HepG2 (cell line): ENCODE data around the gene IL1RL2. TPM values are rescaled to one million over a fixed set of nuclear protein-coding genes. Genes with fewer than 3 reads are reported as not detected.

Experiments
- KLF9 ChIP-seq: IDR thresholded peaks from 2 replicates; pipeline ENCODE4 v1.6.1; 2016; ENCODE audit warnings: low read depth
- NCOR1 ChIP-seq: fragments of 200-600 bp; sonication (generic); IDR thresholded peaks from 2 replicates; pipeline ENCODE4 v1.7.0; 2017; ENCODE audit warnings: antibody characterized with exemption, low read length, borderline replicate concordance
- NRL ChIP-seq: sonication (generic); formaldehyde crosslinking; IDR thresholded peaks from 2 replicates; pipeline ENCODE4 v1.5.0; 2020; ENCODE audit warnings: missing genetic modification reagents, mild to moderate bottlenecking, moderate library complexity, borderline replicate concordance
- SOX6 ChIP-seq, 2 experiments: fragments of 450-650 bp in 1 of 2; sonication (generic) in 1 of 2; formaldehyde crosslinking in 1 of 2; IDR thresholded peaks; 2 replicates each; pipeline versions ENCODE4 v1.4.0 to v1.6.1; 2017 to 2020; ENCODE audit warnings: antibody characterized with exemption in 1 of 2, mild to moderate bottlenecking in 1 of 2, missing genetic modification reagents in 1 of 2
- STAG1 ChIP-seq: sonication (generic); formaldehyde crosslinking; IDR thresholded peaks from 2 replicates; pipeline ENCODE4 v1.4.0; 2020; ENCODE audit warnings: missing genetic modification reagents
- TBX2 ChIP-seq: sonication (generic); formaldehyde crosslinking; IDR thresholded peaks from 2 replicates; pipeline ENCODE4 v1.5.0; 2020; ENCODE audit warnings: missing genetic modification reagents, mild to moderate bottlenecking, borderline replicate concordance
- TEAD3 ChIP-seq: optimal IDR thresholded peaks from 2 replicates; pipeline ENCODE3; 2016; ENCODE audit warnings: borderline replicate concordance
- YEATS4 ChIP-seq: sonication (generic); formaldehyde crosslinking; IDR thresholded peaks from 2 replicates; pipeline ENCODE4 v1.4.0; 2020; ENCODE audit warnings: missing genetic modification reagents, borderline replicate concordance
- ZBTB7A ChIP-seq: sonication (generic); formaldehyde crosslinking; IDR thresholded peaks from 2 replicates; pipeline ENCODE4 v1.8.0; 2022; ENCODE audit warnings: mild to moderate bottlenecking, missing genetic modification reagents
- ZNF10 ChIP-seq: sonication (generic); formaldehyde crosslinking; IDR thresholded peaks from 2 replicates; pipeline ENCODE4 v1.4.0; 2020; ENCODE audit warnings: mild to moderate bottlenecking, low read depth, missing genetic modification reagents, borderline replicate concordance
- ZNF232 ChIP-seq: sonication (generic); formaldehyde crosslinking; IDR thresholded peaks from 2 replicates; pipeline ENCODE4 v1.4.0; 2020; ENCODE audit warnings: missing genetic modification reagents, borderline replicate concordance
- ZNF234 ChIP-seq: sonication (generic); formaldehyde crosslinking; conservative IDR thresholded peaks from 2 replicates; pipeline ENCODE4 v1.5.1; 2020; ENCODE audit warnings: mild to moderate bottlenecking, missing genetic modification reagents
- ZNF337 ChIP-seq: sonication (generic); formaldehyde crosslinking; IDR thresholded peaks from 2 replicates; pipeline ENCODE4 v1.5.1; 2020; ENCODE audit warnings: missing genetic modification reagents, low read depth, mild to moderate bottlenecking, borderline replicate concordance
- ZNF44 ChIP-seq: sonication (generic); formaldehyde crosslinking; IDR thresholded peaks from 2 replicates; pipeline ENCODE4 v1.5.1; 2020; ENCODE audit warnings: mild to moderate bottlenecking, missing genetic modification reagents
- ZNF543 ChIP-seq: sonication (generic); formaldehyde crosslinking; IDR thresholded peaks from 2 replicates; pipeline ENCODE4 v1.4.0; 2020; ENCODE audit warnings: mild to moderate bottlenecking, missing genetic modification reagents
- ZNF550 ChIP-seq: sonication (generic); formaldehyde crosslinking; IDR thresholded peaks from 2 replicates; pipeline ENCODE4 v1.4.0; 2020; ENCODE audit warnings: mild to moderate bottlenecking, missing genetic modification reagents, borderline replicate concordance
- ZNF569 ChIP-seq: sonication (generic); formaldehyde crosslinking; IDR thresholded peaks from 2 replicates; pipeline ENCODE4 v1.5.0; 2020; ENCODE audit warnings: mild to moderate bottlenecking, missing genetic modification reagents, moderate library complexity, borderline replicate concordance
- ZNF788 ChIP-seq: sonication (generic); formaldehyde crosslinking; IDR thresholded peaks from 2 replicates; pipeline ENCODE4 v1.5.0; 2020; ENCODE audit warnings: mild to moderate bottlenecking, missing genetic modification reagents, borderline replicate concordance
- polyA plus RNA-seq, 8 experiments: library from polyadenylated mRNA; depleted of rRNA in 3 of 8; stranded (reverse) in 7 of 8; unstranded in 1 of 8; fragments of >200 nt; fragmentation: Illumina TruSeq in 4 of 8; extraction: Trizol in 4 of 8; gene quantifications; 2 replicates each; pipeline versions ENCODE4 v1.2.1 to v1.2.3, GENCODE V29; 2011 to 2016; ENCODE audit warnings: low read depth in 4 of 8, missing spikeins in 1 of 8, mixed read lengths in 1 of 8; ENCODE audit not compliant: insufficient read depth in 1 of 8
- total RNA-seq, 5 experiments: library from RNA; depleted of rRNA; stranded (reverse); fragments of >200 nt; fragmentation: Illumina TruSeq; extraction: Trizol; gene quantifications; 2 replicates each; pipeline ENCODE4 v1.2.3, GENCODE V29; 2016; ENCODE audit warnings: low read depth in 1 of 5
- TF ChIP-seq, protein P1 (sequence below): sonication (generic); formaldehyde crosslinking; IDR thresholded peaks from 2 replicates; pipeline ENCODE4 v1.8.1; 2023; ENCODE audit warnings: mild to moderate bottlenecking, moderate library complexity, missing genetic modification reagents
- TF ChIP-seq, protein P2 (sequence below): sonication (generic); formaldehyde crosslinking; IDR thresholded peaks from 2 replicates; pipeline ENCODE4 v1.4.0; 2020; ENCODE audit warnings: mild to moderate bottlenecking, missing genetic modification reagents
- TF ChIP-seq, protein P3 (sequence below): sonication (generic); formaldehyde crosslinking; IDR thresholded peaks from 2 replicates; pipeline ENCODE4 v1.4.0; 2020; ENCODE audit warnings: missing genetic modification reagents
- TF ChIP-seq, protein P4 (sequence below): sonication (generic); formaldehyde crosslinking; IDR thresholded peaks from 2 replicates; pipeline ENCODE4 v1.8.0; 2022; ENCODE audit warnings: missing genetic modification reagents, mild to moderate bottlenecking, inconsistent platforms, borderline replicate concordance

IL1RL2 gene
- total and polyA plus RNA-seq, 2 of the 13 experiments (the other 11 are each of a cell fraction or from before 2014, with no cell fraction given) = 0.03 TPM; not detected in 1

DNA sequence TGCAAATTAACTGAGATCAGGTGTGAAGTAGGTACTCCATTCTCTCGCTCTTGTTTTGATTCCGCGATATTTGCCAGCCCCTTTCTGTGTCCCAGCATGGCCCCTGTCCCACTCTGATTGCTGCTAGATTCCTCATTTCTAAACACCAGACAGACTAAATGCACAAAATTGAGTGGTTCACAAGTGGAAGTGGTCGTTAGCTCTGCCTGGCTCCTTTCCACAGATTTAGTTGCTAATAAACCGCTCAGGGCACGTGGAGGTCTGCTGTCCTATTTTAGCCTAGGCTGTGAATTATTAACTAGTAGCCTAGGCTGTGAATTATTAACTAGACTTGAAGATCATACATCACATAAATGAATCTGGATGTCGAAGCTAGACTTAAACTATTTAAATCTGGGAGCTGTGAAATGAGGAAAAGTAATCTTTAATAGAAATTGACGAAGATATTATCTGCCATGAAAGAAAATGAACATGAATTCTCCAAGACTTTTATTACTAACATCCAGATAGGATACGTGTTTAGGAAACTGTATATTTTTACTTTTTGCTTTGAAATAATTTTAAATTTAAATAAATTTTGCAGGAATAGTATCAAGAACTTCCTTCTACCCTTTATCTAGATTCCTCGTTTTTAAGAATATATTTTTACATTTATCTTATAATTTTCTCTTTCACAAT is 3.7 kb downstream of the IL1RL2 start (continued):
- TF ChIP-seq ZBTB7A (CRISPR knock-in tag) = no peak
- TF ChIP-seq YEATS4 = no peak
- TF ChIP-seq, protein P1, sequence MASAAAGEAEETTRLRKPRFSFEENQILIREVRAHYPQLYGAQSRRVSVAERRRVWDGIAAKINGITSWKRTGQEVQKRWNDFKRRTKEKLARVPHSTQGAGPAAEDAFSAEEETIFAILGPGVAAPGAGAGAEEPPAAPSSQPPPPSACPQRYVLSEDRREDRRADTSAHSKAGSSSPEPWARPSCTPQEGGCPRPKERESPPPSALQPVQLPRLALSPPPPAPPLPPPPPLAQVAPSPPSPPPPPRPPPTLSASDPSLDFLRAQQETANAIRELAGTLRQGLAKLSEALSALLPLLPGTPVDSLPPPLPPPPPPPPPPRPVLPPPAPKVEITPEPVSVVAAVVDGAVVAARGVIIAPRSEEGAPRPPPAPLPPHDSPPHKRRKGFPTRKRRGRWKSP = no peak
- TF ChIP-seq NRL (CRISPR knock-in tag) = no peak
- TF ChIP-seq ZNF44 (CRISPR knock-in tag) = 0 out of 2 replicates have a peak, but pooled peaks have one; percentile 51
- TF ChIP-seq, protein P2, sequence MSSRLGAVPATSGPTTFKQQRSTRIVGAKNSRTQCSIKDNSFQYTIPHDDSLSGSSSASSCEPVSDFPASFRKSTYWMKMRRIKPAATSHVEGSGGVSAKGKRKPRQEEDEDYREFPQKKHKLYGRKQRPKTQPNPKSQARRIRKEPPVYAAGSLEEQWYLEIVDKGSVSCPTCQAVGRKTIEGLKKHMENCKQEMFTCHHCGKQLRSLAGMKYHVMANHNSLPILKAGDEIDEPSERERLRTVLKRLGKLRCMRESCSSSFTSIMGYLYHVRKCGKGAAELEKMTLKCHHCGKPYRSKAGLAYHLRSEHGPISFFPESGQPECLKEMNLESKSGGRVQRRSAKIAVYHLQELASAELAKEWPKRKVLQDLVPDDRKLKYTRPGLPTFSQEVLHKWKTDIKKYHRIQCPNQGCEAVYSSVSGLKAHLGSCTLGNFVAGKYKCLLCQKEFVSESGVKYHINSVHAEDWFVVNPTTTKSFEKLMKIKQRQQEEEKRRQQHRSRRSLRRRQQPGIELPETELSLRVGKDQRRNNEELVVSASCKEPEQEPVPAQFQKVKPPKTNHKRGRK (CRISPR knock-in tag) = no peak
- TF ChIP-seq ZNF569 = no peak
- TF ChIP-seq ZNF550 (CRISPR knock-in tag) = no peak
- no peak for TF ChIP-seq TBX2
- 0 out of 2 replicates have a peak, but pooled peaks have one; percentile 10 for TF ChIP-seq ZNF543 (CRISPR knock-in tag)
- no peak for TF ChIP-seq ZNF337 (CRISPR knock-in tag)
- TF ChIP-seq ZNF232 = no peak
- TF ChIP-seq STAG1 (CRISPR knock-in tag) = no peak
- TF ChIP-seq, protein P3, sequence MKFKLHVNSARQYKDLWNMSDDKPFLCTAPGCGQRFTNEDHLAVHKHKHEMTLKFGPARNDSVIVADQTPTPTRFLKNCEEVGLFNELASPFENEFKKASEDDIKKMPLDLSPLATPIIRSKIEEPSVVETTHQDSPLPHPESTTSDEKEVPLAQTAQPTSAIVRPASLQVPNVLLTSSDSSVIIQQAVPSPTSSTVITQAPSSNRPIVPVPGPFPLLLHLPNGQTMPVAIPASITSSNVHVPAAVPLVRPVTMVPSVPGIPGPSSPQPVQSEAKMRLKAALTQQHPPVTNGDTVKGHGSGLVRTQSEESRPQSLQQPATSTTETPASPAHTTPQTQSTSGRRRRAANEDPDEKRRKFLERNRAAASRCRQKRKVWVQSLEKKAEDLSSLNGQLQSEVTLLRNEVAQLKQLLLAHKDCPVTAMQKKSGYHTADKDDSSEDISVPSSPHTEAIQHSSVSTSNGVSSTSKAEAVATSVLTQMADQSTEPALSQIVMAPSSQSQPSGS (CRISPR knock-in tag) = no peak; the same call in 1 of the 2 replicates
- TF ChIP-seq TEAD3 = peak; percentile 43
- TF ChIP-seq ZNF788 (CRISPR knock-in tag) = no peak
- 0 out of 2 replicates have a peak, but pooled peaks have one; percentile 39 for TF ChIP-seq KLF9
- no peak for TF ChIP-seq ZNF234
- TF ChIP-seq SOX6 (IDR thresholded peaks at IDR 0.05) = no peak
- TF ChIP-seq SOX6 (CRISPR knock-in tag; IDR thresholded peaks at IDR 0.05) = peak; percentile 53
- TF ChIP-seq, protein P4, sequence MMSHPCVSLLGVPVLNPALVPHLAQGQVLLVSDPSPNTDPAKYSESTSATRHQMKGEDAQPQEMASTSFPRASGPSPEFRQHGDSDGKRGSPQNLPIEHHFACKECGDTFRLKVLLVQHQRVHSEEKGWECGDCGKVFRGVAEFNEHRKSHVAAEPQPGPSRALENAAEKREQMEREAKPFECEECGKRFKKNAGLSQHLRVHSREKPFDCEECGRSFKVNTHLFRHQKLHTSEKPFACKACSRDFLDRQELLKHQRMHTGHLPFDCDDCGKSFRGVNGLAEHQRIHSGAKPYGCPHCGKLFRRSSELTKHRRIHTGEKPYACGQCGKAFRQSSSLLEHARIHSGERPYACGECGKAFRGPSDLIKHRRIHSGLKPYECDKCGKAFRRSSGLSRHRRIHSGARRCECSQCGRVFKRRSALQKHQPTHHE = no peak
- TF ChIP-seq NCOR1 = peak; percentile 65; the same call in 1 of the 2 replicates
- no peak for TF ChIP-seq ZNF10 (CRISPR knock-in tag)
